Keratinocyte (primary cell): Measurements from ENCODE around the gene NKX3-2. TPM values are rescaled to one million over a fixed set of nuclear protein-coding genes. Genes with fewer than 3 reads are reported as not detected.

Experiments used
- DNase-seq: peaks from one replicate; pipeline ENCODE4 v3.0.0-alpha.2; 2011; ENCODE audit warnings: low read depth, missing footprints, low spot score
- FAIRE-seq: peaks from 2 replicates; lab custom pipeline; 2011; peaks lifted over from hg19 to GRCh38; lab: Jason Lieb, UNC
- H2AFZ ChIP-seq: 2 replicates; pipeline ENCODE4 v1.6.0; 2012; ENCODE audit warnings: low read length, control low read depth, inconsistent platforms; ENCODE audit not compliant: control insufficient read depth
- H3K27ac ChIP-seq: 2 replicates; pipeline ENCODE4 v1.5.1; 2011; ENCODE audit warnings: low read length; ENCODE audit not compliant: control insufficient read depth, insufficient read depth
- H3K27me3 ChIP-seq: 3 replicates; pipeline ENCODE4 v1.6.0; 2011; ENCODE audit warnings: low read length; ENCODE audit not compliant: control insufficient read depth, insufficient read depth; ENCODE audit errors: extremely low read depth
- H3K36me3 ChIP-seq, 2 experiments: 2 replicates in 1 of 2; 3 replicates in 1 of 2; pipeline ENCODE4 v1.5.1; 2011; ENCODE audit warnings: low read length in 2 of 2, mild to moderate bottlenecking in 1 of 2; ENCODE audit not compliant: control insufficient read depth in 2 of 2, insufficient read depth in 2 of 2; ENCODE audit errors: extremely low read depth in 1 of 2
- H3K4me1 ChIP-seq: 3 replicates; pipeline ENCODE4 v1.5.1; 2011; ENCODE audit warnings: low read length; ENCODE audit not compliant: control insufficient read depth, insufficient read depth; ENCODE audit errors: extremely low read depth
- H3K4me2 ChIP-seq: 3 replicates; pipeline ENCODE4 v1.6.0; 2011; ENCODE audit warnings: low read depth, low read length; ENCODE audit not compliant: control insufficient read depth, insufficient read depth; ENCODE audit errors: extremely low read depth
- H3K4me3 ChIP-seq, 3 experiments: fragments of 200-600 bp in 1 of 3; sonication (generic) in 1 of 3; 2 replicates in 2 of 3; 3 replicates in 1 of 3; pipeline ENCODE4 v1.5.1; 2011 to 2016; ENCODE audit warnings: low read length in 3 of 3, mild to moderate bottlenecking in 3 of 3, control low read depth in 2 of 3, inconsistent platforms in 1 of 3, low read depth in 1 of 3, mixed read lengths in 1 of 3, mixed run types in 1 of 3, moderate library complexity in 1 of 3; ENCODE audit not compliant: control insufficient read depth in 2 of 3, insufficient read depth in 2 of 3; ENCODE audit errors: extremely low read depth in 1 of 3
- H3K79me2 ChIP-seq: 2 replicates; pipeline ENCODE4 v1.6.0; 2012; ENCODE audit warnings: low read length; ENCODE audit not compliant: control insufficient read depth, insufficient read depth
- H3K9ac ChIP-seq: 3 replicates; pipeline ENCODE4 v1.6.0; 2011; ENCODE audit warnings: low read length; ENCODE audit not compliant: control insufficient read depth, insufficient read depth; ENCODE audit errors: extremely low read depth
- H3K9me1 ChIP-seq: 3 replicates; pipeline ENCODE4 v1.6.0; 2011; ENCODE audit warnings: low read length; ENCODE audit not compliant: control insufficient read depth, insufficient read depth; ENCODE audit errors: extremely low read depth
- H3K9me3 ChIP-seq: 2 replicates; pipeline ENCODE4 v1.5.1; 2012; ENCODE audit warnings: low read depth, low read length; ENCODE audit not compliant: control insufficient read depth
- H4K20me1 ChIP-seq: 3 replicates; pipeline ENCODE4 v1.6.0; 2011; ENCODE audit warnings: low read length; ENCODE audit not compliant: control insufficient read depth, insufficient read depth; ENCODE audit errors: extremely low read depth
- CTCF ChIP-seq, 3 experiments: IDR thresholded peaks in 1 of 3; conservative IDR thresholded peaks in 1 of 3; optimal IDR thresholded peaks in 1 of 3; 2 replicates in 2 of 3; 3 replicates in 1 of 3; pipeline versions ENCODE3 to v1.5.1; 2011; ENCODE audit warnings: low read length in 3 of 3, mild to moderate bottlenecking in 3 of 3, moderate library complexity in 2 of 3, control low read depth in 1 of 3, inconsistent platforms in 1 of 3; ENCODE audit not compliant: insufficient read depth in 2 of 3; ENCODE audit errors: extremely low read depth in 1 of 3
- EZH2 ChIP-seq: IDR thresholded peaks from one replicate; pipeline ENCODE4 v1.6.1; 2012; ENCODE audit warnings: inconsistent platforms, mild to moderate bottlenecking, low read length, moderate library complexity
- dilution Hi-C: fragments of 300-500 bp; cut with MboI; formaldehyde crosslinking; loops from one replicate; pipeline ENCODE4 v1.7.0; 2020; ENCODE audit warnings: low sequenced_read_pairs; ENCODE audit not compliant: extremely low pct_ligation_motif_present
- polyA plus RNA-seq, 5 experiments: library from polyadenylated mRNA; depleted of rRNA in 3 of 5; stranded (reverse) in 3 of 5; stranded (forward) in 1 of 5; unstranded in 1 of 5; fragments of >200 nt; gene quantifications; 1 replicate in 1 of 5; 2 replicates in 3 of 5; 3 replicates in 1 of 5; pipeline versions ENCODE4 v1.2.1 to v1.2.3, GENCODE V29; 2011 to 2012; ENCODE audit warnings: missing spikeins in 2 of 5, low read depth in 1 of 5, low replicate concordance in 1 of 5

NKX3-2 gene
- polyA plus RNA-seq, 1 donor (not counting 4 experiments of a cell fraction or from before 2014, with no cell fraction given), result 0.04 TPM

GRCh38 chr4:13555325-13555724, 11.0 kb upstream of the NKX3-2 start:
- Histone ChIP-seq H3K4me3 (no peak overlapping the region), H2AFZ (no peak overlapping the region), H4K20me1 (no peaks in the 10 kb centered on the region), H3K4me1 (peaks cover 17% of the 10 kb centered on the region), H3K27ac (no peak overlapping the region), H3K36me3 (no peaks in the 10 kb centered on the region), H3K9me1 (no peaks in the 10 kb centered on the region), H3K4me2 (no peak overlapping the region), H3K27me3 (no peaks in the 10 kb centered on the region), H3K79me2 (no peaks in the 10 kb centered on the region), H3K9me3 (no peaks in the 10 kb centered on the region), H3K9ac (no peak overlapping the region)
- no peak for DNase-seq
- dilution Hi-C loops, result no loop called here
- no peak for FAIRE-seq
- no peak for TF ChIP-seq CTCF (optimal IDR thresholded peaks at IDR 0.05 in 1 of 3, IDR thresholded peaks at IDR 0.05 in 1 of 3, conservative IDR thresholded peaks at IDR 0.05 in 1 of 3; ENCODE audit: extremely low read depth in 1 of 3, insufficient read depth in 2 of 3, low read length in 3 of 3)
- TF ChIP-seq EZH2, result no peak

GRCh38 chr4:13553081-13553480, 8.8 kb upstream of the NKX3-2 start:
- H3K4me2 ChIP-seq, result no peak overlapping the region
- no peaks in the 10 kb centered on the region for H3K9me3 ChIP-seq
- no peak for DNase-seq
- no peak overlapping the region for H3K9ac ChIP-seq
- dilution Hi-C loops, result no loop called here
- H3K4me3 ChIP-seq, result no peak overlapping the region
- no peak for FAIRE-seq
- H3K79me2 ChIP-seq, result no peaks in the 10 kb centered on the region
- H3K27ac ChIP-seq, result no peak overlapping the region
- H3K4me1 ChIP-seq, result peaks cover 4% of the 10 kb centered on the region
- no peaks in the 10 kb centered on the region for H3K9me1 ChIP-seq
- H3K36me3 ChIP-seq, result no peaks in the 10 kb centered on the region
- H3K27me3 ChIP-seq, result no peaks in the 10 kb centered on the region
- TF ChIP-seq CTCF (optimal IDR thresholded peaks at IDR 0.05 in 1 of 3, IDR thresholded peaks at IDR 0.05 in 1 of 3, conservative IDR thresholded peaks at IDR 0.05 in 1 of 3; ENCODE audit: extremely low read depth in 1 of 3, insufficient read depth in 2 of 3, low read length in 3 of 3) (no peak), EZH2 (no peak)
- no peaks in the 10 kb centered on the region for H4K20me1 ChIP-seq
- no peak overlapping the region for H2AFZ ChIP-seq
